Osteocyte (in vitro differentiated cells): ENCODE measurements around the gene SLC25A52. TPM values are rescaled to one million over a fixed set of nuclear protein-coding genes. Genes with fewer than 3 reads are reported as not detected.
"Not testable (repeated sequence)": the region's sequence is repeated elsewhere in the genome, so short reads cannot be mapped to it uniquely, and the experiment has no call there.

ENCODE experiments used
- DNase-seq: peaks from one replicate; pipeline ENCODE4 v3.0.0; 2021; ENCODE audit warnings: mixed read lengths; ENCODE audit not compliant: unreplicated experiment; ENCODE audit errors: extremely low spot score
- H3K27ac Mint-ChIP-seq: one replicate; pipeline ENCODE4 v1.8.0; 2021; ENCODE audit warnings: mild to moderate bottlenecking, mixed read lengths; ENCODE audit not compliant: unreplicated experiment
- H3K27me3 Mint-ChIP-seq: one replicate; pipeline ENCODE4 v1.8.0; 2021; ENCODE audit warnings: mixed read lengths; ENCODE audit not compliant: unreplicated experiment
- H3K36me3 Mint-ChIP-seq: one replicate; pipeline ENCODE4 v1.8.0; 2021; ENCODE audit warnings: mixed read lengths; ENCODE audit not compliant: unreplicated experiment
- H3K4me1 Mint-ChIP-seq: one replicate; pipeline ENCODE4 v1.8.0; 2021; ENCODE audit warnings: mixed read lengths; ENCODE audit not compliant: unreplicated experiment
- H3K4me3 Mint-ChIP-seq: one replicate; pipeline ENCODE4 v1.8.0; 2021; ENCODE audit warnings: mild to moderate bottlenecking, moderate library complexity, mixed read lengths; ENCODE audit not compliant: unreplicated experiment
- H3K9me3 Mint-ChIP-seq: one replicate; pipeline ENCODE4 v1.8.0; 2021; ENCODE audit warnings: mixed read lengths; ENCODE audit not compliant: unreplicated experiment
- CTCF ChIP-seq: fragments of 200-600 bp; sonication (generic); IDR thresholded peaks from 2 replicates; pipeline ENCODE4 v1.5.0; 2021; ENCODE audit warnings: antibody characterized with exemption, mild to moderate bottlenecking, moderate library complexity
- long read RNA-seq: library from polyadenylated mRNA; unstranded; transcript quantifications from one replicate; pipeline ENCODE4 v2.0.0, GENCODE V29; 2021
- total RNA-seq: library from RNA; stranded (reverse); gene quantifications from 2 replicates; pipeline ENCODE4 v1.2.1, GENCODE V29; 2021

The SLC25A52 gene
- not detected in 2 replicates for total RNA-seq
- long read RNA-seq, result 0 reads

- no peak for TF ChIP-seq CTCF
- Mint-ChIP-seq H3K4me1 (no peaks in the 10 kb centered on the region), H3K27me3 (peaks cover 12% of the 10 kb centered on the region), H3K27ac (no peak within 1 kb of the TSS), H3K36me3 (no peaks in the 10 kb centered on the region), H3K4me3 (no peak within 1 kb of the TSS), H3K9me3 (no peaks in the 10 kb centered on the region)
- DNase-seq, result no peak
Measured at GRCh38 chr18:31760695-31761094, at the start of gene SLC25A52. TSS of gene SLC25A52 (minus strand) at chr18:31760880. CDS start at chr18:31760661, 219 bp downstream.

GRCh38 chr18:31809049-31809448 is 48.4 kb upstream of the SLC25A52 start:
- not testable (repeated sequence) for H3K4me3 Mint-ChIP-seq, H3K27ac Mint-ChIP-seq, H3K36me3 Mint-ChIP-seq, H3K9me3 Mint-ChIP-seq, H3K27me3 Mint-ChIP-seq, DNase-seq, H3K4me1 Mint-ChIP-seq

- H3K27ac Mint-ChIP-seq, result no peak overlapping the region
- no peak for TF ChIP-seq CTCF
- no peaks in the 10 kb centered on the region for H3K9me3 Mint-ChIP-seq
- H3K27me3 Mint-ChIP-seq, result peaks cover 21% of the 10 kb centered on the region
- no peaks in the 10 kb centered on the region for H3K36me3 Mint-ChIP-seq
- H3K4me3 Mint-ChIP-seq, result no peak overlapping the region
- H3K4me1 Mint-ChIP-seq, result no peaks in the 10 kb centered on the region
- DNase-seq, result no peak
Measured at GRCh38 chr18:31801078-31801477, 40.4 kb upstream of the SLC25A52 start.

GRCh38 chr18:31799257-31799656 is 38.6 kb upstream of the SLC25A52 start:
- not testable (repeated sequence) for H3K36me3 Mint-ChIP-seq, H3K27ac Mint-ChIP-seq, H3K4me3 Mint-ChIP-seq

GRCh38 chr18:31798399-31798798 is 37.7 kb upstream of the SLC25A52 start:
- Mint-ChIP-seq H3K27me3 (peaks cover 20% of the 10 kb centered on the region), H3K4me3 (no peak overlapping the region), H3K4me1 (no peaks in the 10 kb centered on the region), H3K36me3 (no peaks in the 10 kb centered on the region), H3K9me3 (no peaks in the 10 kb centered on the region), H3K27ac (no peak overlapping the region)
- DNase-seq, result no peak
- TF ChIP-seq CTCF, result no peak

More at GRCh38 chr18:31799257-31799656, 38.6 kb upstream of the SLC25A52 start:
- H3K4me1 Mint-ChIP-seq, DNase-seq, H3K9me3 Mint-ChIP-seq: not testable (repeated sequence)
- H3K27me3 Mint-ChIP-seq, result peaks cover 23% of the 10 kb centered on the region

- Mint-ChIP-seq H3K4me3 (no peak overlapping the region), H3K4me1 (no peaks in the 10 kb centered on the region), H3K27me3 (peaks cover 14% of the 10 kb centered on the region), H3K27ac (no peak overlapping the region), H3K36me3 (no peaks in the 10 kb centered on the region), H3K9me3 (no peaks in the 10 kb centered on the region)
- no peak for DNase-seq
- no peak for TF ChIP-seq CTCF
Measured at GRCh38 chr18:31795747-31796146, 35.1 kb upstream of the SLC25A52 start.
